OCI-LY7 (cell line): ENCODE measurements around the gene CKM. TPM values are rescaled to one million over a fixed set of nuclear protein-coding genes. Genes with fewer than 3 reads are reported as not detected.

ENCODE experiments used
- BruUV-seq: library from RNA; stranded (reverse); fragments of 400-500 nt; replicated peaks from 2 replicates; lab custom pipeline; 2021; lab: Mats Ljungman, UMichigan
- CTCF ChIA-PET: fragments of 300-600 bp; sonication (Branson Sonifier 250); formaldehyde crosslinking; loops from one replicate; lab custom pipeline; 2022; ENCODE audit warnings: antibody characterized with exemption; ENCODE audit not compliant: unreplicated experiment; lab: Charles Lee
- POLR2A ChIA-PET: fragments of 300-600 bp; sonication (Branson Sonifier 250); formaldehyde crosslinking; loops from one replicate; lab custom pipeline; 2022; ENCODE audit warnings: antibody characterized with exemption; lab: Charles Lee
- DNase-seq: peaks from one replicate; pipeline ENCODE4 v3.0.0-alpha.2; 2015; ENCODE audit warnings: low spot score
- H2AFZ ChIP-seq: fragments of 200-600 bp; sonication (generic), shearing (Covaris generic); 2 replicates; pipeline ENCODE4 v1.6.1; 2014; ENCODE audit warnings: mild to moderate bottlenecking, antibody characterized with exemption, low read length, moderate library complexity
- H3K27ac ChIP-seq: fragments of 200-600 bp; sonication (generic); 2 replicates; pipeline ENCODE4 v1.5.1; 2014; ENCODE audit warnings: mixed run types, low read depth, mild to moderate bottlenecking, moderate library complexity, low read length, inconsistent platforms; ENCODE audit not compliant: poor library complexity, severe bottlenecking
- H3K36me3 ChIP-seq: fragments of 200-600 bp; sonication (generic); 2 replicates; pipeline ENCODE4 v1.6.1; 2014; ENCODE audit warnings: mild to moderate bottlenecking, antibody characterized with exemption, low read length, moderate library complexity, mixed read lengths; ENCODE audit not compliant: insufficient read depth
- H3K4me1 ChIP-seq: fragments of 200-600 bp; sonication (generic); 2 replicates; pipeline ENCODE4 v1.5.1; 2014; ENCODE audit warnings: mild to moderate bottlenecking, low read length; ENCODE audit not compliant: insufficient read depth, poor library complexity, severe bottlenecking
- H3K4me2 ChIP-seq: fragments of 200-600 bp; sonication (generic); 2 replicates; pipeline ENCODE4 v1.6.1; 2014; ENCODE audit warnings: mild to moderate bottlenecking, low read length
- H3K4me3 ChIP-seq: fragments of 200-600 bp; sonication (generic); 2 replicates; pipeline ENCODE4 v1.5.1; 2014; ENCODE audit warnings: mild to moderate bottlenecking, low read depth, low read length; ENCODE audit not compliant: poor library complexity, severe bottlenecking
- H3K79me2 ChIP-seq: fragments of 200-600 bp; sonication (generic); 2 replicates; pipeline ENCODE4 v1.6.1; 2016; ENCODE audit warnings: low read depth, mild to moderate bottlenecking, low read length, moderate library complexity, mixed read lengths; ENCODE audit not compliant: insufficient read depth
- H3K9me2 ChIP-seq: fragments of 200-600 bp; sonication (generic); 2 replicates; pipeline ENCODE4 v1.6.1; 2016; ENCODE audit warnings: mild to moderate bottlenecking, low read length, mixed read lengths; ENCODE audit not compliant: insufficient read depth
- H3K9me3 ChIP-seq: fragments of 200-600 bp; sonication (generic); 2 replicates; pipeline ENCODE4 v1.6.1; 2014; ENCODE audit warnings: mild to moderate bottlenecking, mixed run types, low read length, mixed read lengths
- H4K20me1 ChIP-seq: fragments of 200-600 bp; sonication (generic); 2 replicates; pipeline ENCODE4 v1.6.1; 2014; ENCODE audit warnings: mild to moderate bottlenecking, antibody characterized with exemption, low read length, moderate library complexity, mixed read lengths; ENCODE audit not compliant: insufficient read depth
- CTCF ChIP-seq: fragments of 200-600 bp; sonication (generic); conservative IDR thresholded peaks from 2 replicates; pipeline ENCODE4 v1.5.1; 2014; ENCODE audit warnings: mild to moderate bottlenecking, antibody characterized with exemption, low read length, moderate library complexity, mixed read lengths
- EZH2phosphoT487 ChIP-seq: fragments of 200-600 bp; sonication (generic); IDR thresholded peaks from 2 replicates; pipeline ENCODE4 v1.6.1; 2018; ENCODE audit warnings: low read depth, borderline replicate concordance, mild to moderate bottlenecking, mixed run types, antibody characterized with exemption, low read length, moderate library complexity, mixed read lengths
- intact Hi-C: fragments of 100-400 bp; cut with micrococcal nuclease; formaldehyde crosslinking; loops from one replicate; pipeline ENCODE4 v1.10.0; 2022; ENCODE audit not compliant: unreplicated experiment
- total RNA-seq, 2 experiments: library from RNA; depleted of rRNA in 1 of 2; stranded (reverse); fragments of >200 nt in 1 of 2; shearing (Covaris generic) in 1 of 2; gene quantifications; 2 replicates each; pipeline ENCODE4 v1.2.3, GENCODE V29; 2014 to 2022

Gene CKM
- total RNA-seq, 2 experiments from 2014 or later: not detected

- TF ChIP-seq CTCF: no peak
- TF ChIP-seq EZH2phosphoT487: no peak
- BruUV-seq: no TSS peak
- DNase-seq: no peak
- Histone ChIP-seq H4K20me1 (no peaks in the 10 kb centered on the region), H3K27ac (no peak overlapping the region), H3K79me2 (no peaks in the 10 kb centered on the region), H3K9me3 (no peaks in the 10 kb centered on the region), H3K36me3 (peaks cover 29% of the 10 kb centered on the region), H3K4me2 (no peak overlapping the region), H3K4me3 (no peak overlapping the region), H3K4me1 (no peaks in the 10 kb centered on the region), H3K9me2 (no peaks in the 10 kb centered on the region), H2AFZ (no peak overlapping the region)
- POLR2A ChIA-PET: no interaction called here
- CTCF ChIA-PET: no interaction called here
- intact Hi-C loops: no loop called here
Observed at GRCh38 chr19:45358213-45358792, 35.6 kb upstream of the CKM start.

- POLR2A ChIA-PET: no interaction called here
- peaks cover 29% of the 10 kb centered on the region for H3K36me3 ChIP-seq
Observed at GRCh38 chr19:45357445-45357783, 34.7 kb upstream of the CKM start.

More at GRCh38 chr19:45357445-45357783, 34.7 kb upstream of the CKM start:
- TF ChIP-seq CTCF (no peak), EZH2phosphoT487 (no peak)
- Histone ChIP-seq H4K20me1 (no peaks in the 10 kb centered on the region), H3K4me1 (no peaks in the 10 kb centered on the region), H3K4me3 (no peak overlapping the region), H3K27ac (no peak overlapping the region), H3K79me2 (no peaks in the 10 kb centered on the region), H3K4me2 (no peak overlapping the region), H3K9me3 (no peaks in the 10 kb centered on the region), H3K9me2 (no peaks in the 10 kb centered on the region), H2AFZ (no peak overlapping the region)
- DNase-seq: no peak
- CTCF ChIA-PET: no interaction called here
- intact Hi-C loops: no loop called here
- BruUV-seq: no TSS peak
